GM10248 (cell line): ENCODE measurements around the gene PRR5L.

ENCODE experiments used
- CTCF ChIA-PET: fragments of 300-600 bp; sonication (Branson Sonifier 250); formaldehyde crosslinking; extraction: SDS; loops from one replicate; lab custom pipeline; 2021; ENCODE audit warnings: antibody characterized with exemption; lab: Yijun Ruan, JAX
- POLR2A ChIA-PET: fragments of 350-650 bp; sonication (Branson Sonifier 250); formaldehyde crosslinking; extraction: SDS; loops from one replicate; lab custom pipeline; 2020; ENCODE audit warnings: antibody characterized with exemption; lab: Yijun Ruan, JAX
- DNase-seq: peaks from one replicate; pipeline ENCODE4 v3.0.0; 2012; ENCODE audit errors: extremely low spot score
- TF ChIP-seq, protein P1 (sequence below): IDR thresholded peaks from 2 replicates; pipeline ENCODE4 v1.5.1; 2012; ENCODE audit warnings: mild to moderate bottlenecking, low read depth; ENCODE audit errors: extremely low read depth, missing control alignments, control extremely low read depth

Gene PRR5L

DNA sequence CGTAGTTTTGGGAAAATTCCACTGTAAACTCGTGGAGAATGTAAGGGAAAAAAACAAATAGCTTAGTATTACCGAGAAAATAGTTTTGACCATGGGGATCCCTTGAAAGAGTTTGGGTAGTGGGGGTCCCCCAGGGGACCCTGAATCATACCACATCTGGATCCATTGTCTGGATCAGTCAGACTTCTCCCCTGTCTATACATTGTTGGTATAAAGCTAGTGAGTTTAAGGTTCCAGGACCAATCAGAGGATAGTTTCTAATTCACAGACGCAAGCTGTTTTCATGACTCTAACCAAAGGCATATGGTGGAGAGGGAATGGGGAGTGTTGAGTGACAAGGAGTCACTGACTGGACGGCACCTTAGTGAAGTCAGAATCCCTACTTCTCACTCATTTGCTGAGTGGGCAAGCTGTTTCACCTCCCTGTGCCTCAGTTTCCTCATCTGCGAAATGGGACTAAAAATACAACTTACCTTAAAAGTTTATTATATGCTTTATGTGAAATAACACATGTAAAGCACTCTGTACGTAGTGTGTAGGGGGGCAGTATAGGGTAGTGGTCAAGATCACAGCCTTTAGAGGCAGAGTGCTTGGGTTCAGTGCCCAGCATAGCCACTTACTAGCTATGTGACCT, 123.8 kb downstream of the PRR5L start:
- ChIA-PET CTCF (interaction anchor here (0.6 to 2.1 kb wide), 4 partner anchors 8 to 21 kb away, joined by 3 to 9 read pairs (median 5); no protein-coding TSS in a partner anchor), POLR2A (no interaction called here)
- no peak for DNase-seq
- TF ChIP-seq, protein P1, sequence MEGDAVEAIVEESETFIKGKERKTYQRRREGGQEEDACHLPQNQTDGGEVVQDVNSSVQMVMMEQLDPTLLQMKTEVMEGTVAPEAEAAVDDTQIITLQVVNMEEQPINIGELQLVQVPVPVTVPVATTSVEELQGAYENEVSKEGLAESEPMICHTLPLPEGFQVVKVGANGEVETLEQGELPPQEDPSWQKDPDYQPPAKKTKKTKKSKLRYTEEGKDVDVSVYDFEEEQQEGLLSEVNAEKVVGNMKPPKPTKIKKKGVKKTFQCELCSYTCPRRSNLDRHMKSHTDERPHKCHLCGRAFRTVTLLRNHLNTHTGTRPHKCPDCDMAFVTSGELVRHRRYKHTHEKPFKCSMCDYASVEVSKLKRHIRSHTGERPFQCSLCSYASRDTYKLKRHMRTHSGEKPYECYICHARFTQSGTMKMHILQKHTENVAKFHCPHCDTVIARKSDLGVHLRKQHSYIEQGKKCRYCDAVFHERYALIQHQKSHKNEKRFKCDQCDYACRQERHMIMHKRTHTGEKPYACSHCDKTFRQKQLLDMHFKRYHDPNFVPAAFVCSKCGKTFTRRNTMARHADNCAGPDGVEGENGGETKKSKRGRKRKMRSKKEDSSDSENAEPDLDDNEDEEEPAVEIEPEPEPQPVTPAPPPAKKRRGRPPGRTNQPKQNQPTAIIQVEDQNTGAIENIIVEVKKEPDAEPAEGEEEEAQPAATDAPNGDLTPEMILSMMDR: no peak

DNA sequence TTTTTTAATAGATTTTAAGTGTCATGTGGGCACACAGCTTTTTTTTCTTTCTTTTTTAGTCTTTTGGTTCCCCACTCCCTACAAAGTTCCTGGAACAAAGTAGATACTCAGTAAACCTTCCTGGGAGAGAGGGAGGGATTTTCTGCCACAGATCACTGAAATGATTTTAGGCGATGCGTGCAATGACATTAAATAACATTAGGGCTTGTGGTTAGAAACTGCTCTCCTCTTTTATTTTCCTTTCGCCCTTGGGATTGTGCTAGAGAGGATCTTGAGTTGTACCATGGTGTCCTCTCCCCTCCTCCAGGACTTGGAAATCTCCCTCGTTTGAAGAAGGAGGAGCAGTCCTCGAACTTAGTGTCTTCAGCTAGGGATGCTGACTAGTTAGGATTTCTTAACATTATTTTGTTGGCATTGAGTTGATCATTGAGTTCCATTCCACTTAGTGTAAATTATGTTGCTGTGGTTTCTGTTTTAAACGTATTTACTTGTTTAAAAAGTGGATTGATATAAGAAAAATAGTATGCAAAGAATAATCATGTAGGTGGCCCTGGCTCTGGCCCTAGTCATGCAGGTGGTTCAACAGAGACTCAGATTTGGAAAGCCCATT, 125.6 kb downstream of the PRR5L start:
- TF ChIP-seq, protein P1: no peak
- CTCF ChIA-PET: interaction anchor here (1.3 to 1.8 kb wide), 4 partner anchors 14 to 325 kb away, joined by 3 to 4 read pairs (median 4); no protein-coding TSS in a partner anchor

DNA sequence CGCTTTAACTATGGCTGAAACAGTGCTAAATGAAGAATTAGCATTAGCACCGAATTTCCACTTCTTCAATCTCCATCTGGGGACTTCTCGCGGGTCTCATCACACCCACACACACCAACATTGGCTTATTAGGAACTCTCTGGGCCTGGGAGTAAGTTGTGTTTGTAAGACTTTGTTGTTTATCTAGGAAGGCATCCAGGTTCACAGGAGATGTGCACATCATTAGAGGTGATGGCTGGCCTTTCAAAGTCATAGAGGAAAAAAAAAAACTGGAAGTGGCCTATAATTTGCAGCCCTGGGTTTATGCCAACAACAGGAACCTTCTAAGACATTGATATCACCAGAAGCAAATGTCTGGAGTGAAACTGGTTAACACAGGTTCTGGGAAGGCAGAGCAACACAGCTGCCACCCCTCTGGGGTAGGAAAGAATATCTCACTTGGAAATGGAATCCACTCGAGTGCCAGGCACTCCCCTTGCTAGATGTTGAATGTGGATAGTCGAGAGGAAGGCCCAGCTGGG, 129.5 kb downstream of the PRR5L start:
- TF ChIP-seq, protein P1: no peak
- DNase-seq: no peak
- ChIA-PET POLR2A (interaction anchor here (0.7 kb wide), 1 partner anchor 10 kb away, joined by 3 read pairs; no protein-coding TSS in a partner anchor), CTCF (no interaction called here)

More for the DNA sequence above, 125.6 kb downstream of the PRR5L start:
- POLR2A ChIA-PET: no interaction called here
- no peak for DNase-seq

DNA sequence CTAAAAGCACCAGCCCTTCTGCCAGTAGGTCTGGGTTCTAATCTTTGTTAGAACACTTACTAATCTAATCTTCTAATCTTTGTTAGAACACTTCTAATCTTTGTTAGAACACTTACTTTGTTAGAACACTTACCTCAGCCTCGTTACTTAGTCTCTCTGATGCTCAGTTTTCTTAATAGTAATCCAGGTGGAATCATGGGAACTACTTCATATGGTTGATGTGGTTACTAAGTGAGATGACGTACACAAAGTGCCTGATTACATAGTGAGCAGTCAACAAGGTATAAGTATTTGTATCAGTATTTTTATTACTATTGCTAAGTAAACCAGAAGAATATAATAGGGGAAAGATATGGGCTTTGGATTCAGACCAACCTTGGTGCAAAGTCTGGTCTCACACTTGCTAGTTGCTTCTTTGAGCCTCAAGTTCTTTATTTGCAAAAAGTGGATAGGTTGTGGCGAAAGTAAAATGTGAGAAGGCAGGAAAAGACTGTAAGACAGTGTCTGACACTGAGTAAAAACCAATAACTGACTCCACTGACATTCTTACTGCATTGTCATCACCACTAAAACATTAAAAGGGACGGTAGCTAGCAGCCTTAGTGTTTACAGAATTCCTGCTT, 130.2 kb downstream of the PRR5L start:
- no peak for DNase-seq
- TF ChIP-seq, protein P1: no peak
- CTCF ChIA-PET: interaction anchor here (1.0 to 1.3 kb wide), 2 partner anchors 23 to 67 kb away, joined by 4 to 5 read pairs; no protein-coding TSS in a partner anchor
- POLR2A ChIA-PET: interaction anchor here (0.7 kb wide), 1 partner anchor 11 kb away, joined by 3 read pairs; no protein-coding TSS in a partner anchor

DNA sequence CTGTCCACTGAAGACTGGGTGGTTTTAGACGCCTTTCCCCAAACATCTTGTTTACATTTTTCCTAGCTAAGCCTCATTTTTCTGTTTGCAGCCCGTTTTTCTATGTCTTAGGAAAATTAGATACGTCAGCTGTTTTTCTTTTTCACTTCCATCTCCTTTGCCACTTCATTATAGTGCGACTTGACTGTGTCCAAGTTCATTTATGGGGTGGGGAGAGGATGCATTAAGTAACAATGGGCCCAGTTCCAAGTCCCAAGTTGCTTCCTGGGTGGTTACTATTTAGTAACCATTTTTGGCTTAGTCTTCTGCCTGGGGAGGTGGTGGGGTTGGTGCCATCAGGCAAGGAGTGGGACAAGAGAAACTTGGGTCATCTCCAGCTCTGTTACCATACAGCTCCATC, 131.0 kb downstream of the PRR5L start:
- ChIA-PET POLR2A (no interaction called here), CTCF (interaction anchor here (0.9 to 1.6 kb wide), 5 partner anchors 8 to 66 kb away, joined by 3 to 5 read pairs (median 4); no protein-coding TSS in a partner anchor)
- TF ChIP-seq, protein P1: no peak
- no peak for DNase-seq

DNA sequence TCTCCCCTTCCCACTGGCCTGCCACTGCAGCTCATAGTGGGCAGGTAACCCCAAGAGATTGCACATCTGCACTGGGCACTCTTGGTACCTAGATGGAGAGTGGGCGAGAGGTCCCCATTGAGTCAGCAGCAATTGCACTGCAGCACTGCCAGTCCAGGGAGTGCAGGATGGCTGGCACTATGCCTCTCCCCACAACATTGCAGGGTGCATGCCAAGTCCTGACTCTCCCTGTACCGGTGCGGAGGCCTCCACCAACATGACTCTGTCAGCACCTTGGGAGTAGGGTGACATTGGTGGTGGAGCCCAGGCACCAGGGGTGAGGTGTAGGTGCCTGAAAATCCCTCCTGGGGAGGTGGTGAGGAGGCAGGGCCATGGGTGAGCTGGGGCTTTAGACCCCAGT, 131.8 kb downstream of the PRR5L start:
- no peak for DNase-seq
- TF ChIP-seq, protein P1: no peak
- ChIA-PET POLR2A (no interaction called here), CTCF (interaction anchor here (0.9 to 1.6 kb wide), 4 partner anchors 9 to 65 kb away, joined by 3 to 4 read pairs (median 4); no protein-coding TSS in a partner anchor)
